ENCODE measurements around the gene NANOS2.
"Not testable (repeated sequence)": the region's sequence is repeated elsewhere in the genome, so short reads cannot be mapped to it uniquely, and the experiment has no call there.

NANOS2 gene

DNA sequence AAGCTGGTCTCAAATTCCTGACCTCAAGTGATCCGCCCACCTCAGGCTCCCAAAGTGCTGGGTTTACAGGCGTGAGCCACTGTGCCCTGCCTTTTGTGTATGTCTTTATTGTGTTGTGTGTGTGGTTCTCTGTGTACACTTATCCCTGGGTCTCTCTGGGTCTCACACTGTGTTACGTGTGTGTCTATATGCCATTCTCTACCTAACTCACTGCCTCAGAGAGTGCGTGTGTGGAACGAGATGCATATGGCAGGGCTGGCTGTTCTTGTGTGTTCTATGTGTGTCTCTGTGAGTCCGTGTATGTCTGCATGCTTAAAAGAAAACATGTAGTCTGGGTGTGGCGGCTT is 40.0 kb downstream of the NANOS2 start:
- no peak for DNase-seq (ENCODE audit: low spot score)

DNA sequence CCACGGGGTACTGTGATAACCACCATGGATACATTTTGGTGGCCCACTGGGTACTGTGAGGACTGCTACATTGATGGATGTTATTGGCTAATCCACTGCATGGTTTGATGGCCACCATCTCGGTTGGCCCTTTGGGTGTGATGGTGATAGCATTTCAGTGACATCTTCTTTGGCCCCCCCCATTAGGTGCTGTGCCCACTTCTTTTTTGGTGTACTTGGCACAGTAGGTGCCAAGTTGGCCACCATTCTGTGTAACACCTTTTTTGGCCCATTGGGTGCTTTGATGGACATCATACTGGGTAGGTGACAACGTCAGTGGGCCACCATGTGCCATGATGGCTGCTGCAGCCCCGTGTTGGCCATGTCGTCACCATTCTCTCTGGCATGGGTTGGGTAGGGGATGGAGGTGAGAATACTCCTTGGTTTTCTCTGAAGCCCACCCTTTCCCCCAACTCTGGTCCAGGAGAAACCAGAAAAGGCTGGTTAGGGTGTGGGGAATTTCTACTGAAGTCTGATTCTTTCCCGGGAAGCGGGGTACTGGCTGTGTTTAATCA is 41.3 kb downstream of the NANOS2 start:
- DNase-seq (ENCODE audit: low spot score), result no peak

DNA sequence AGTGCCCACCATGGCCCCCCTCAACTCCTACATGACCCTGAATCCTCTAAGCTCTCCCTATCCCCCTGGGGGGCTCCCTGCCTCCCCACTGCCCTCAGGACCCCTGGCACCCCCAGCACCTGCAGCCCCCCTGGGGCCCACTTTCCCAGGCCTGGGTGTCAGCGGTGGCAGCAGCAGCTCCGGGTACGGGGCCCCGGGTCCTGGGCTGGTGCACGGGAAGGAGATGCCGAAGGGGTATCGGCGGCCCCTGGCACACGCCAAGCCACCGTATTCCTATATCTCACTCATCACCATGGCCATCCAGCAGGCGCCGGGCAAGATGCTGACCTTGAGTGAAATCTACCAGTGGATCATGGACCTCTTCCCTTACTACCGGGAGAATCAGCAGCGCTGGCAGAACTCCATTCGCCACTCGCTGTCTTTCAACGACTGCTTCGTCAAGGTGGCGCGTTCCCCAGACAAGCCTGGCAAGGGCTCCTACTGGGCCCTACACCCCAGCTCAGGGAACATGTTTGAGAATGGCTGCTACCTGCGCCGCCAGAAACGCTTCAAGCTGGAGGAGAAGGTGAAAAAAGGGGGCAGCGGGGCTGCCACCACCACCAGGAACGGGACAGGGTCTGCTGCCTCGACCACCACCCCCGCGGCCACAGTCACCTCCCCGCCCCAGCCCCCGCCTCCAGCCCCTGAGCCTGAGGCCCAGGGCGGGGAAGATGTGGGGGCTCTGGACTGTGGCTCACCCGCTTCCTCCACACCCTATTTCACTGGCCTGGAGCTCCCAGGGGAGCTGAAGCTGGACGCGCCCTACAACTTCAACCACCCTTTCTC is 42.3 kb downstream of the NANOS2 start:
- DNase-seq (ENCODE audit: low spot score), result no peak

DNA sequence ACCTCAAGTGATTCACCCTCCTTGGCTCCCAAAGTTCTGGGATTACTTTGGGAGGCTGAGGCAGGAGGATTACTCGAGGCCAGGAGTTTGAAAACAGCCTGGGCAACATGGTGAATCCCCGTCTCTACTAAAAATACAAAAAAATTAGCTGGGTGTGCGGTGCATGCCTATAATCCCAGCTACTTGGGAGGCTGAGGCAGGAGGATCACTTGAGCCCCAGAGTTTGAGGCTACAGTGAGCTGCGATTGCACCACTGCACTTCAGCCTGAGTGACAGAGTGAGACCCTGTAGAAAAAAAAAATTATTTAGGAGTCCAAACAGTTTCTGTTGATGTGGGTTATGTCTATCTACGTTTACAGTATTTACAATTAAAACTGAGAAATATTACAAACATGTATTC is 43.8 kb downstream of the NANOS2 start:
- DNase-seq (ENCODE audit: low spot score), result no peak

DNA sequence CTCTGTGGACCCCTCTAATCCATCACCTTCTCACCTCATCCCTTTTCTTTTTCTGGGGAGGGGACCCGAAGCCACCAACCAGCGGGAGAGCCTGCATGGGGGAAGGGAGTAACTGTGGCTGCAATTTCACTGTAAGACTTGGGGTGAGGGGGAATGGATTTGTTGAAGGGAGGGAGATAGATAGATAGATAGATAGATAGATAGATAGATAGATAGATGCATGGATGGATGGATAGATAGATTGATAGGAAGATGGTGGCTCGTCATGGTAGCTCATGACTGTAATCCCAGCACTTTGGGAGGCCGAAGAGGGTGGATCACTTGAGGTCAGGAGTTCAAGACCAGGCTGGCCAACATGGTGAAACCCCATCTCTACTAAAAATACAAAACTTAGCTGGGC is 47.3 kb downstream of the NANOS2 start:
- DNase-seq (ENCODE audit: low spot score), result not testable (repeated sequence)

DNA sequence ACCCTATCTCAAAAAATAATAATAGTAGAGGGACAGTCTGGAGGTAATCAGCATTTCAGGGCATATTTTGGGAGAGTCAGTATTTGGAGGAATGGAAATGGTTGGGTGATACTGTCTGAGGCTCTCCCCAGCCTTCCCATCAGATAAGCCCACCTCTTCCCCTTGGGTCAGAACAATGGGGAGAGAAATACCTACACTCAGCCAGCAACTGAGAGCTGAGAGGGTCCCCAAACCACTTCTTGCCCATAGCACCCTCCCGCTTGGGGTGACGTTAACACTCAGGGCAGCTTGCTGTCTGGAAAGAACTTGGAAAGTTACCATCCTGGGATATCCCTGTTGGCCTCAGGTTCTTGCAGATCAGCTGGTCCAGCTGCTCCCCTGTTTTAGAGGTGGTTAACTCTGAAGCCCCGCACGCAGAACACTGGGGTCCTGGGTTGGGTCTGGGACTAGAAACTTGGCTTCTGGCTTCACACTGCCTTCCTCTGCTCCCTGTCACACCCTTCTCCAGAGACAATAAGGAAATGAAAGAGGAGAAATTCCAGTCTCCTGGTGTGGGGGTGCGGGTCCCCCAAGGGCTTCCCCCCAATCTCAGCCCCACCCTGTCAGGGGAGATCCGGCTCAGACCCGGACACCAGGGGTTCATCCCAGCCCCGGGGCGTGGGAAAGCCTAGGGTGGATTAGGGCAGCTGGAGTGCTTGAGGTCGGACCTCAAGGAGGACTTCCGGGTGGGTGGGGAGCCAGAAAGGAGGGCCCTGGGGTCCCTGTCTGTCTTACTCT is 48.0 kb downstream of the NANOS2 start:
- no peak for DNase-seq (ENCODE audit: low spot score)

DNA sequence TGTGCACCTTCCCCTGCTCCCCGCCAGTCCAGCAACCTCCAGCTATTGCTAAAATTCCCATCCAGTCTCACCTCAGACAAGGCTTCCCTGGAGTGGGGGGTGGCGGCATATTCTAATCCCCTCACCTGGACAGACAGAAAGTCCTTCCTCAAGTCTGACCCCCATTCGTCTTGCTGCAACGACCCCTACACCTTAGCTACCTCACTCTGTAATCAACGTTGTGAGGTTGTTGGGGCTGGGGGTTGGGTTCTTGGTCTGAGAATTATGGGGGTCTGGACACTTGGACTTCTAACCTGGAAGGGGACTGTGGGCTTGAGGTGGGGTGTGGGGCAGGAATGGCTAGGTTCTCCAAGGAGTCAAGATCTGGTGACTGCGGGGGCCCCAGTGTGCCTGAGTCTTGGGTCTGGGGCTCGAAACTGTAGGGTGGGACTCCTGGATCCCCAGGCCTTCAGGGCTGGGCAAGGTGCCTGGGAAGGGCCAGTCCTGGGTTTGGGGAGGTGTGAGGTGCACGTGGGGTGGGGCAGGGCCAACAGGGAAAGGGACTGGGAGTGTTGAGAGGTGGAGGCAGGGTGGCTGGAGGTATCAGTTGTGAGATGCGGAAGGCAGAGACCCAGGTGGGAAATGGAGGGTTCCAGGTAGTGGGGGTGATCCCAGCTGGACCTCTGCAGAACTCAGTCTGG is 49.2 kb downstream of the NANOS2 start:
- DNase-seq (ENCODE audit: low spot score), result no peak

DNA sequence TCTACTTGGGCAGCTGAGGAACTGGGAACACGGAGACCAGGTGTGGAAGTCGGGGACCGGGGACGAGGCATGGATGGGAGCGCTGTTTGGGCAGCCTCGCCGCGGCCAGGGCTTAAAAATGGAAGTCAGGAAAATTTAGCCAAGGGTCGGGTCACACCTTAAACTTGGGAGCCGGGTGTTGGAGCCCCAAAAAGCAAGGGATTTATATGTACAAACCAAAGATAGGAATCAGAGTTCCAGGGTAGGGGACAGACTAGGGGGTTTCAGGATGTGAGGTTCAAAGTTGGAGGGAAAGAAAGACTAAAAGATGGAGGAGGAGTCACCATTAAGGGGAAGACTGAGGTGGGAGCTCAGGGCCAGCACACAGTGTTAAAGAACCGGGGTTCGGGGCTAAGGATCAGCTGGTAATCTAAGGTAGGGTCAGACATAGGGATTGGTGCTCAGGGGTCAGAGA is 49.9 kb downstream of the NANOS2 start:
- DNase-seq (ENCODE audit: low spot score), result no peak

DNA sequence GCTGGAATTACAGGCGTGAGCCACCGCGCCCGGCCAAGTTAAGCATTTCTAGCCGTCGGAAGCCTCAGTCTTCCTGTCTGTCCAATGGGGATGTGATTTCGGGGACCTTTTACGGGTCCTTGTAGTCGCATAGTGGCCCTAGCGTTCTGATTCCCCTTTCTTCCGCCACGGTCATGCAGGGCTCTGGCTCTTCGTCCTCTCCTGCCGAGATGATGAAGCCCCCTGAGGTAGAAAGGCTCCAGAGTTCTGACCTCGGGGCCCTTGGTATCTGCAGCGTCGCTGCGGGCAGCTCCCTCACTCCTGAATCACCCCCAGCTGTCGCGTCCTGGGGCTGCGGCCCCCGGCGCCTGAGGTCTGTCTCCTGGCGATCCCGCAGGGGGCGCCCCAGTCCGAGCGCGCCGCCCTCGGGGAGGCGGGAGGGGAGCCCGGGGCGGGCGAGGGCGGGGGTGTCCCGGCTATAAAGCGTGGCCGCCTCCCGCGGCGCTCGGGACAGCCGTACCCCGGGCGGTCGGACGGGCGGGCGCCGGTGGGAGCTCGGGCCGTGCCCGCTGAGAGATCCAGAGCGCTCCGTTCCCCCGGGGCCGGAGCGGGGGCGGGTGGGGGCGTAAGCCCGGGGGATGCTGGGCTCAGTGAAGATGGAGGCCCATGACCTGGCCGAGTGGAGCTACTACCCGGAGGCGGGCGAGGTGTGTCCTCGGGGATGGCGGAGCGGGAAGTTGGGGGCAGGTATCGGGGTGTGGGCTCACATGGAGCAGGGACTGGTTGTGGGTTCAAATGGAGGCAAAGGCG is 50.5 kb downstream of the NANOS2 start, which contains the start of gene FOXA3:
Gene FOXA3 (plus strand): TSS at position 487 of the 789 bp plus-strand sequence. CDS start 131 bp downstream, at position 618.
- no peak for DNase-seq (ENCODE audit: low spot score)

DNA sequence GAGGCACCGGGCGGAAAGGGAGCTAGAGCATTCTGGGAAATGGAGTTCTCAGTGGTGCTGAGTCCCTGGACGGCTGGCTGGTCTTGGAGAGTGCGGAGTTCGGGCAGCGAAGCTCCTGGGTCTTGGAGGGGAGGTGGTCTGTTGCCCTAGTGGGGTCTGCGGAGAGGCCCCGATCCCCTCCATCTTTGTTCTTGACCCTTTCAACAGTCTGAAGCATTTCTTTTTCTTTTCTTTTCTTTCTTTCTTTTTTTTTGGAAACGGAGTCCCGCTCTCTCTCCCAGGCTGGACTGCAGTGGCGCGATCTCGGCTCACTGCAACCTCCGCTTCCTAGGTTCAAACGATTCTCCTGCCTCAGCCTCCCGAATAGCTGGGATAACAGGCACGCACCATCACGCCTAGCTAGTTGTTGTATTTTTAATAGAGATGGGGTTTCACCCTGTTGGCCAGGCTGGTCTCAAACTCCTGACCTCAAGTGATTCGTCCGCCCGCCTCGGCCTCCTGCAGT is 51.2 kb downstream of the NANOS2 start:
- DNase-seq (ENCODE audit: low spot score), result no peak

Measured in RKO (cell line).